Measurements from ENCODE around the gene MSRB2. TPM values are rescaled to one million over a fixed set of nuclear protein-coding genes. Genes with fewer than 3 reads are reported as not detected.

MSRB2 gene
- 19.7 and 24.1 TPM in 2 replicates for total RNA-seq

DNA sequence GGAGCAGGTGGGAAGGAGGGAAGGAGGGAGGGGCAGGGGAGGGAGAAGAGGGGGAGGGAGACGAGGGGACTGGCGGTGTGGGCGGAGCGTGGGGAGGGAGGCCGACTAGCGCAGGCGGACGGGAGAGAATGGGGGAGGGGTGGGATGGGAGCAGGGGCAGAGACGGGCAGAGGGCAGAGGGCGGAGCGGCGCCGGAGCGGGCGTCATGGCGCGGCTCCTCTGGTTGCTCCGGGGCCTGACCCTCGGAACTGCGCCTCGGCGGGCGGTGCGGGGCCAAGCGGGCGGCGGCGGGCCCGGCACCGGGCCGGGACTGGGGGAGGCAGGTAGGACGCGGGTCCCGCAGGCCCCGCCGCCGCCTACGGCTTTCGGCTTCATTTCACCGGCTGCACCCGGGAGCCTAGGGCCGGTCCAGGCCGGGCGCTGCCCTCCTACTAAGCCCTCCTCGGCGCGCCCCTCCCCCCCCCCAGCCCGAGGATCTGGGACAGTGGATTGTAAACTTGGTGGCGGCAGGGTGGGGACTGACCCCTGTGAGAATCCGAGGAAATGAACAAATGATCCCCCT, at the start of gene MSRB2:
Gene MSRB2, plus strand, starts transcription at position 176 of the 562 bp plus-strand sequence. Its CDS starts 30 bp downstream, at position 206.

Other genes with a start within 250 kb of the MSRB2 start
- not detected in 2 replicates for gene ARMC3, start 167.5 kb upstream of the MSRB2 start, total RNA-seq
- gene PTF1A, start 96.7 kb downstream of the MSRB2 start, total RNA-seq, result not detected in 2 replicates
- gene C10orf67, start 249.2 kb downstream of the MSRB2 start, total RNA-seq, result 0.34 TPM in 1 of 2 replicates, not detected in the other

Measured in hair follicular keratinocyte (primary cell).